Muscle of leg (tissue), 11 donors: ENCODE results near the gene ZNF341. TPM values are rescaled to one million over a fixed set of nuclear protein-coding genes. Genes with fewer than 3 reads are reported as not detected.
"Not testable (repeated sequence)": the region's sequence is repeated elsewhere in the genome, so short reads cannot be mapped to it uniquely, and the experiment has no call there.

Source experiments
- DNase-seq: peaks from one replicate; pipeline ENCODE4 v3.0.0; 2013
- H3K27ac ChIP-seq: one replicate; pipeline ENCODE4 v1.5.1; 2013; ENCODE audit warnings: mild to moderate bottlenecking, low read length, control low read depth
- H3K27me3 ChIP-seq: one replicate; pipeline ENCODE4 v1.6.1; 2013; ENCODE audit warnings: low read length; ENCODE audit not compliant: control insufficient read depth, insufficient read depth
- H3K36me3 ChIP-seq: one replicate; pipeline ENCODE4 v1.6.1; 2013; ENCODE audit warnings: low read length; ENCODE audit not compliant: control insufficient read depth, insufficient read depth
- H3K4me1 ChIP-seq: one replicate; pipeline ENCODE4 v1.6.1; 2013; ENCODE audit warnings: low read length; ENCODE audit not compliant: control insufficient read depth, insufficient read depth
- H3K4me3 ChIP-seq: one replicate; pipeline ENCODE4 v1.5.1; 2013; ENCODE audit warnings: low read length, control low read depth
- H3K9me3 ChIP-seq: replicated peaks from 2 replicates; pipeline ENCODE4 v1.6.1; 2013; ENCODE audit warnings: low read depth, low read length; ENCODE audit not compliant: control insufficient read depth
- WGBS: methylation state at CpG from one replicate; pipeline ENCODE4 v1.1.5; 2013; ENCODE audit warnings: missing lambda C conversion rate; ENCODE audit not compliant: insufficient coverage; 5-methylcytosine and 5-hydroxymethylcytosine counted together
- polyA plus RNA-seq, 8 donors: library from polyadenylated mRNA; unstranded; fragments of 120-200 nt; gene quantifications; one replicate each; pipeline versions ENCODE4 v1.2.1 to v1.2.3, GENCODE V29; 2013; ENCODE audit warnings: inconsistent platforms in 1 of 8, low replicate concordance in 1 of 8; ENCODE audit not compliant: insufficient read length in 8 of 8, insufficient read depth in 1 of 8
- total RNA-seq: library from RNA; stranded (reverse); fragments of 120-200 nt; gene quantifications from one replicate; pipeline ENCODE4 v1.2.4, GENCODE V29; 2013

ZNF341 gene
- total and polyA plus RNA-seq, 9 donors: 1.3 to 3.2 (median 2.8) TPM

DNA sequence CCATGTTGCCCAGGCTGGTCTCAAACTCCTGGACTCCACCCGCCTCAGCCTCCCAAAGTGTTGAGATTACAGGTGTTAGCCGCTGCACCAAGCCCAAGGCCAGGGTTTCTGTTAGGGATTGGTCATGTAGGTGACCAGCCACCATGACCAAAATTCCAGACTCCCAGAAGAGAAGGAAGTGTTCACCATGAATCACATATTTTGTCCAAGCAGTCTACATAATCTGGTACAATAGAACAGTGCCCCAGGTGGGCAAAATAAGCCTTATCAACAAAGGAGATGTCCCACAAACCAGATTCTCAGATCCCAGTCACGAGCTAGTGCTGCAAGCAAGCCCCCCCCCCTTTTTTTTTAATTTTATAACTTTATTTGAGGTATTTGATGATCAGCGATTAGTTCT is 20.0 kb downstream of the ZNF341 start:
- 90% methylated on average over 2 of the region's 4 CpGs for WGBS
- H3K9me3 ChIP-seq: no peaks in the 10 kb centered on the region
- no peaks in the 10 kb centered on the region for H3K4me1 ChIP-seq
- H3K27me3 ChIP-seq: no peaks in the 10 kb centered on the region
- DNase-seq: no peak
- peaks cover 21% of the 10 kb centered on the region for H3K36me3 ChIP-seq
- H3K27ac ChIP-seq: no peak overlapping the region
- H3K4me3 ChIP-seq: no peak overlapping the region

GRCh38 chr20:33753143-33753542 is 21.3 kb downstream of the ZNF341 start:
- H3K27me3 ChIP-seq: no peaks in the 10 kb centered on the region
- WGBS: 92% methylated on average over 2 of the region's 7 CpGs
- H3K9me3 ChIP-seq: peaks cover 5% of the 10 kb centered on the region
- peaks cover 31% of the 10 kb centered on the region for H3K36me3 ChIP-seq
- H3K4me1 ChIP-seq: no peaks in the 10 kb centered on the region
- no peak for DNase-seq
- H3K27ac ChIP-seq: no peak overlapping the region
- H3K4me3 ChIP-seq: no peak overlapping the region

DNA sequence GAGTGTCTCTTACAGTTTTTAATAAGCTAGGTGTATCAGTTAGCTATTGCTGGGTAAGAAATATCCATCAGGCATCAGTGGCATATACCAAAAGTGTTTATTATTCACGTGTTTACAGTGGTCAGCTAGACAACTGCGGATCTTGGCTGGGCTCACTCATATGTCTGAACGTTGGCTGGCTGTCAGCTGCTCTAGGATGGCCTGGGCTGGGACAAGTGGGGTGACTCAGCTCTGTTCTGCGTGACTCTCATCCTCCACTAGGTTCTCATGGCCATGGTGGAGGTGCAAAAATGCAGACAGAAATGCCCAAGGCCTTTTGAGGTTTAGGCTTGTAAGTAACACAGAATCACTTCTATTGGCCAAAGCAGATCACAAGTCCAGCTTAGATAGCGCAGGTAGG is 22.0 kb downstream of the ZNF341 start:
- no peak overlapping the region for H3K4me3 ChIP-seq
- H3K36me3 ChIP-seq: peaks cover 33% of the 10 kb centered on the region
- H3K27me3 ChIP-seq: no peaks in the 10 kb centered on the region
- no peak overlapping the region for H3K27ac ChIP-seq
- WGBS: 72% methylated on average over 4 of the region's 5 CpGs
- H3K9me3 ChIP-seq: peaks cover 5% of the 10 kb centered on the region
- no peak for DNase-seq
- no peaks in the 10 kb centered on the region for H3K4me1 ChIP-seq

- H3K36me3 ChIP-seq: peaks cover 33% of the 10 kb centered on the region
- DNase-seq, H3K9me3 ChIP-seq, H3K4me3 ChIP-seq, H3K27me3 ChIP-seq, H3K4me1 ChIP-seq, H3K27ac ChIP-seq: not testable (repeated sequence)
- WGBS: 67% methylated on average over 1 of the region's 10 CpGs
These were observed 24.2 kb downstream of the ZNF341 start for GRCh38 chr20:33755936-33756490.

GRCh38 chr20:33757046-33757445 is 25.2 kb downstream of the ZNF341 start:
- Histone ChIP-seq H3K36me3 (peaks cover 33% of the 10 kb centered on the region), H3K9me3 (peaks cover 5% of the 10 kb centered on the region), H3K4me1 (no peaks in the 10 kb centered on the region), H3K27me3 (no peaks in the 10 kb centered on the region), H3K27ac (no peak overlapping the region), H3K4me3 (no peak overlapping the region)
- no peak for DNase-seq
- WGBS: 98% methylated on average over 7 of the region's 10 CpGs

GRCh38 chr20:33757458-33757857 is 25.7 kb downstream of the ZNF341 start:
- no peak overlapping the region for H3K4me3 ChIP-seq
- peaks cover 33% of the 10 kb centered on the region for H3K36me3 ChIP-seq
- no peaks in the 10 kb centered on the region for H3K4me1 ChIP-seq
- H3K27ac ChIP-seq: no peak overlapping the region
- peaks cover 5% of the 10 kb centered on the region for H3K9me3 ChIP-seq
- no CpG with 5 or more reads among the region's 1 CpG for WGBS
- no peaks in the 10 kb centered on the region for H3K27me3 ChIP-seq
- no peak for DNase-seq

DNA sequence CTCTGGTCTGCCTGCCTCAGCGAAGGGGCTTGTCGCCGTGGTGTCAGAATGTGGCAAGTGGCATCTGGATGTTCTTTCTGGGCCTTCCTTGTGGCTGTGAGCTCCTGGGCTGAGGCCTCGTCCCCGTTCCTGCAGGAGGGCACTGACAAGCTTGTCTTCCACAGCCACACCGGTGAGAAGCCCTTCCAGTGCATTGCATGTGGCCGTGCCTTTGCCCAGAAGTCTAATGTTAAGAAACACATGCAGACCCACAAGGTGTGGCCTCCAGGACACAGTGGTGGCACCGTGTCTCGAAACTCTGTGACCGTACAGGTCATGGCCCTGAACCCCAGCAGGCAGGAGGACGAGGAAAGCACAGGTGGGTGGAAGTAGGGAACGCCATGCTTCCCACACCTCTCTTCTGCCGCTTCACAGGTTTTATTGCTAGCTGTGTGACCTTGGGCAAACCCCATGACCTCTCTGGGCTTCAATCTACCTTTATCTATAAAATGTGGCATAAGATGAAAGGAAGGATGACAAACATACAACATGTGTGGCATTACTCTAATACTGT is 30.0 kb downstream of the ZNF341 start:
- no peak overlapping the region for H3K4me3 ChIP-seq
- H3K27ac ChIP-seq: no peak overlapping the region
- WGBS: 89% methylated on average over 8 of the region's 13 CpGs
- DNase-seq: no peak
- H3K36me3 ChIP-seq: peaks cover 18% of the 10 kb centered on the region
- no peaks in the 10 kb centered on the region for H3K4me1 ChIP-seq
- H3K9me3 ChIP-seq: peaks cover 5% of the 10 kb centered on the region
- no peaks in the 10 kb centered on the region for H3K27me3 ChIP-seq

DNA sequence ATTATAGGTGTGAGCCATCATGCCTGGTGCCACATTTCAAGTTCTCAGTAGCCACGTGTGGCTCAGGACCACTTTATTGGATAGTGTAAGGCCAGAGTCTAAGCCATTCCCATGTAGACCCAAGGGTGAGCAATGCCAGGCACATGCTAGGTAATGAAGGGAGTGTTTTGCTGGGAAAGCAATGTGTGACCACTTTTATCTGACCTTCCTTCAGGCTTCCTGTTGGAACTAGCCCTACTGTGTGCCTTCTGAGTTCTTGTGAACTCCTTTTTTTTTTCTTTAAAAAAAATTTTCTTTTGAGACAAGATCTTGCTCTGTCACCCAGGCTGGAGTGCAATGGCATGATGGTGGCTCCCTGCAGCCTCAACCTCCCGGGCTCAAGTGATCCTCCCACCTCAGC is 33.3 kb downstream of the ZNF341 start:
- no peak for DNase-seq
- Histone ChIP-seq H3K4me3 (no peak overlapping the region), H3K27me3 (no peaks in the 10 kb centered on the region), H3K27ac (no peak overlapping the region), H3K9me3 (no peaks in the 10 kb centered on the region), H3K36me3 (peaks cover 13% of the 10 kb centered on the region), H3K4me1 (no peaks in the 10 kb centered on the region)
- 100% methylated on average over 1 of the region's 2 CpGs for WGBS

- H3K27ac ChIP-seq: no peak overlapping the region
- 92% methylated on average over 2 of the region's 5 CpGs for WGBS
- H3K9me3 ChIP-seq: no peaks in the 10 kb centered on the region
These were observed 33.8 kb downstream of the ZNF341 start for GRCh38 chr20:33765592-33765991.

DNA sequence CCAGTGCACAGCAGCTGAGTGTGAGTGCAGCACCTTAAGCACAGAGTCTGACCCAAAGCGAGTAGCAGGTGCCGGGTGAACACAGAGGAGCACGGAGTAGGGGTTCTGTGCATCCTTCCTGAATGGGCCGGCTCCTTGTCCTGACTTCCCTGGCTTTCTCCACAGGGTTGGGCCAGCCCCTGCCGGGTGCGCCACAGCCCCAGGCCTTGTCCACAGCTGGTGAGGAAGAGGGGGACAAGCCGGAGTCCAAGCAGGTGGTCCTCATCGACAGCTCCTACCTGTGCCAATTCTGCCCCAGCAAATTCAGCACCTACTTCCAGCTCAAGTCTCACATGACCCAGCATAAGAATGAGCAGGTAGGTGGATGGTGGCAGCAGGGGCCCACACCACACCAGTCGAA is 34.9 kb downstream of the ZNF341 start:
- WGBS: 100% methylated on average over 3 of the region's 9 CpGs
- peaks cover 13% of the 10 kb centered on the region for H3K36me3 ChIP-seq

More at GRCh38 chr20:33765592-33765991, 33.8 kb downstream of the ZNF341 start:
- Histone ChIP-seq H3K27me3 (no peaks in the 10 kb centered on the region), H3K4me1 (no peaks in the 10 kb centered on the region), H3K4me3 (no peak overlapping the region), H3K36me3 (peaks cover 13% of the 10 kb centered on the region)
- no peak for DNase-seq

GRCh38 chr20:33767777-33768138 is 36.0 kb downstream of the ZNF341 start:
- Histone ChIP-seq H3K4me3 (no peak overlapping the region), H3K27ac (no peak overlapping the region), H3K27me3 (no peaks in the 10 kb centered on the region), H3K9me3 (no peaks in the 10 kb centered on the region), H3K36me3 (peaks cover 14% of the 10 kb centered on the region), H3K4me1 (no peaks in the 10 kb centered on the region)
- DNase-seq: no peak
- WGBS: 89% methylated on average over 1 of the region's 2 CpGs

More for the DNA sequence above, 34.9 kb downstream of the ZNF341 start:
- H3K4me1 ChIP-seq: no peaks in the 10 kb centered on the region
- no peak for DNase-seq
- no peak overlapping the region for H3K4me3 ChIP-seq
- H3K27ac ChIP-seq: no peak overlapping the region
- H3K27me3 ChIP-seq: no peaks in the 10 kb centered on the region
- no peaks in the 10 kb centered on the region for H3K9me3 ChIP-seq
